Astrocyte (in vitro differentiated cells and primary cell): ENCODE results near the gene RASL10B.

Experiments
- EZH2 ChIP-seq: IDR thresholded peaks from 2 replicates; pipeline ENCODE4 v1.6.1; 2012; ENCODE audit warnings: mild to moderate bottlenecking, low read length, inconsistent platforms; ENCODE audit not compliant: insufficient read depth
- TF ChIP-seq, protein P1 (sequence below): IDR thresholded peaks from 2 replicates; pipeline ENCODE4 v1.5.1; 2011; ENCODE audit warnings: low read depth, mild to moderate bottlenecking, inconsistent platforms, low read length, moderate library complexity; ENCODE audit not compliant: insufficient read depth

DNA sequence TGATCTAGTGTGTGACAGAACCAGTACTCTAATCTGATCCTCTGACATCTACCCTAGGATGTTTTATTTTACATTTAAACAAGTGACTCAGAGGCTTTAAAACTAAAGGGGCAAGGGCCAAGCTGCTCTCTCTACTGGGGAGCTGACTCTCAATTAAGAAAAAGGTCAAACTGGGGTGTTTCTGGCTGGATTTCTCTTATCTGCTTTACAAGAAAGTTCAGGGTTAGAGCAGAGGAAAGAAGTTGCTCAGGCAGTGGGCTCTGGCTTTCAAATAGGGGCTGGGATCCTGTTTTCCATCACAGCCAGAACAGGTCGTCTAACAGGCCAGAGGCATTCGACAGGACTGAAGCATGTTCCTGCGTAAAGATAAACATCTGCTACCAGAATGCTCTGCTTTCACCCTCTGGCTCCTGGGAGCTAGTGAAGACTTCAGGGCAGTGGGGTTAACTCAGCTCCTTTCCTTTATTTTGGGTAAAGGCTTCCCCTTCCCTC lies 55.5 kb downstream of the RASL10B start:
- TF ChIP-seq, protein P1, sequence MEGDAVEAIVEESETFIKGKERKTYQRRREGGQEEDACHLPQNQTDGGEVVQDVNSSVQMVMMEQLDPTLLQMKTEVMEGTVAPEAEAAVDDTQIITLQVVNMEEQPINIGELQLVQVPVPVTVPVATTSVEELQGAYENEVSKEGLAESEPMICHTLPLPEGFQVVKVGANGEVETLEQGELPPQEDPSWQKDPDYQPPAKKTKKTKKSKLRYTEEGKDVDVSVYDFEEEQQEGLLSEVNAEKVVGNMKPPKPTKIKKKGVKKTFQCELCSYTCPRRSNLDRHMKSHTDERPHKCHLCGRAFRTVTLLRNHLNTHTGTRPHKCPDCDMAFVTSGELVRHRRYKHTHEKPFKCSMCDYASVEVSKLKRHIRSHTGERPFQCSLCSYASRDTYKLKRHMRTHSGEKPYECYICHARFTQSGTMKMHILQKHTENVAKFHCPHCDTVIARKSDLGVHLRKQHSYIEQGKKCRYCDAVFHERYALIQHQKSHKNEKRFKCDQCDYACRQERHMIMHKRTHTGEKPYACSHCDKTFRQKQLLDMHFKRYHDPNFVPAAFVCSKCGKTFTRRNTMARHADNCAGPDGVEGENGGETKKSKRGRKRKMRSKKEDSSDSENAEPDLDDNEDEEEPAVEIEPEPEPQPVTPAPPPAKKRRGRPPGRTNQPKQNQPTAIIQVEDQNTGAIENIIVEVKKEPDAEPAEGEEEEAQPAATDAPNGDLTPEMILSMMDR: no peak
- TF ChIP-seq EZH2: no peak
